Neural cell (in vitro differentiated cells): ENCODE measurements around the gene ARL2BP. TPM values are rescaled to one million over a fixed set of nuclear protein-coding genes. Genes with fewer than 3 reads are reported as not detected.

Experiments used
- H2AFZ ChIP-seq: fragments of 200-600, 300-800 bp; sonication (generic), shearing (Covaris generic); 2 replicates; pipeline ENCODE4 v1.6.0; 2014; ENCODE audit warnings: low read depth, mild to moderate bottlenecking, antibody characterized with exemption, low read length, moderate library complexity
- H3F3A ChIP-seq: fragments of 200-600 bp; shearing (Covaris generic); 2 replicates; pipeline ENCODE4 v1.6.1; 2016; ENCODE audit warnings: mild to moderate bottlenecking, moderate library complexity, mixed read lengths, antibody characterized with exemption, low read length; ENCODE audit not compliant: insufficient read depth, poor library complexity, severe bottlenecking
- H3K27ac ChIP-seq: fragments of 200-600, 300-800 bp; sonication (generic), shearing (Covaris generic); 2 replicates; pipeline ENCODE4 v1.5.1; 2014; ENCODE audit warnings: mild to moderate bottlenecking, low read length, moderate library complexity
- H3K27me3 ChIP-seq: fragments of 300-800, 200-600 bp; sonication (generic), shearing (Covaris generic); 2 replicates; pipeline ENCODE4 v1.6.0; 2014; ENCODE audit warnings: mild to moderate bottlenecking, low read depth, low read length, moderate library complexity; ENCODE audit not compliant: insufficient read depth
- H3K36me3 ChIP-seq: fragments of 300-800, 200-600 bp; sonication (generic), shearing (Covaris generic); 2 replicates; pipeline ENCODE4 v1.5.1; 2014; ENCODE audit warnings: mild to moderate bottlenecking, antibody characterized with exemption, low read length, moderate library complexity; ENCODE audit not compliant: insufficient read depth
- H3K4me2 ChIP-seq: fragments of 300-800, 200-600 bp; sonication (generic), shearing (Covaris generic); 2 replicates; pipeline ENCODE4 v1.6.0; 2014; ENCODE audit warnings: mild to moderate bottlenecking, low read length
- H3K4me3 ChIP-seq: fragments of 300-800, 200-600 bp; sonication (generic), shearing (Covaris generic); 2 replicates; pipeline ENCODE4 v1.5.1; 2014; ENCODE audit warnings: mild to moderate bottlenecking, low read length, moderate library complexity
- H3K79me2 ChIP-seq: fragments of 200-600 bp; shearing (Covaris generic); replicated peaks from 2 replicates; pipeline ENCODE4 v1.6.0; 2014; ENCODE audit warnings: mild to moderate bottlenecking, low read length, moderate library complexity; ENCODE audit not compliant: insufficient read depth
- H3K9ac ChIP-seq: fragments of 300-800, 200-600 bp; sonication (generic), shearing (Covaris generic); 2 replicates; pipeline ENCODE4 v1.6.1; 2016; ENCODE audit warnings: mild to moderate bottlenecking, low read length, mixed read lengths
- H3K9me2 ChIP-seq: fragments of 200-600 bp; shearing (Covaris generic); 2 replicates; pipeline ENCODE4 v1.6.1; 2016; ENCODE audit warnings: mild to moderate bottlenecking, low read length, mixed read lengths; ENCODE audit not compliant: insufficient read depth
- H3K9me3 ChIP-seq: fragments of 200-600, 300-800 bp; sonication (generic), shearing (Covaris generic); 2 replicates; pipeline ENCODE4 v1.6.1; 2016; ENCODE audit warnings: mild to moderate bottlenecking, mixed run types, low read length, moderate library complexity, mixed read lengths
- H4K20me1 ChIP-seq: fragments of 200-600 bp; shearing (Covaris generic); 2 replicates; pipeline ENCODE4 v1.6.1; 2016; ENCODE audit warnings: mild to moderate bottlenecking, mixed run types; ENCODE audit not compliant: insufficient read depth
- CTCF ChIP-seq: fragments of 450-650 bp; IDR thresholded peaks from 2 replicates; pipeline ENCODE4 v1.5.1; 2014; ENCODE audit warnings: antibody characterized with exemption, mild to moderate bottlenecking, moderate library complexity; ENCODE audit not compliant: poor library complexity, severe bottlenecking
- EP300 ChIP-seq: fragments of 450-650 bp; conservative IDR thresholded peaks from 2 replicates; pipeline ENCODE4 v1.6.1; 2014; ENCODE audit warnings: antibody characterized with exemption, mild to moderate bottlenecking, moderate library complexity; ENCODE audit not compliant: poor library complexity, severe bottlenecking
- EZH2 ChIP-seq: fragments of 200-600, 300-800 bp; shearing (Covaris generic), sonication (generic); IDR thresholded peaks from 2 replicates; pipeline ENCODE4 v1.6.1; 2014; ENCODE audit warnings: antibody characterized with exemption, low read length, borderline replicate concordance, mild to moderate bottlenecking; ENCODE audit not compliant: insufficient read depth, poor library complexity, severe bottlenecking
- MXI1 ChIP-seq: fragments of 450-650 bp; conservative IDR thresholded peaks from 2 replicates; pipeline ENCODE4 v1.6.1; 2014; ENCODE audit warnings: antibody characterized with exemption, mild to moderate bottlenecking; ENCODE audit not compliant: poor library complexity, severe bottlenecking
- POLR2AphosphoS5 ChIP-seq: IDR thresholded peaks from 2 replicates; pipeline ENCODE4 v1.6.1; 2012
- RAD21 ChIP-seq: fragments of 450-650 bp; conservative IDR thresholded peaks from 2 replicates; pipeline ENCODE4 v1.6.1; 2014; ENCODE audit warnings: antibody characterized with exemption, mild to moderate bottlenecking, moderate library complexity
- SMC3 ChIP-seq: fragments of 450-650 bp; conservative IDR thresholded peaks from 2 replicates; pipeline ENCODE4 v1.6.1; 2014; ENCODE audit warnings: antibody characterized with exemption, mild to moderate bottlenecking, moderate library complexity; ENCODE audit not compliant: poor library complexity
- TAF1 ChIP-seq: IDR thresholded peaks from 2 replicates; pipeline ENCODE4 v1.6.1; 2012; ENCODE audit warnings: low read depth
- polyA plus RNA-seq: library from polyadenylated mRNA; depleted of rRNA; stranded (reverse); fragments of >200 nt; gene quantifications from 2 replicates; pipeline ENCODE4 v1.2.3, GENCODE V29; 2014
- TF ChIP-seq, protein P1 (sequence below): IDR thresholded peaks from 2 replicates; pipeline ENCODE4 v1.6.1; 2012; ENCODE audit warnings: borderline replicate concordance

The ARL2BP gene
- polyA plus RNA-seq, 1 donor from 2014 or later: 153 TPM

DNA sequence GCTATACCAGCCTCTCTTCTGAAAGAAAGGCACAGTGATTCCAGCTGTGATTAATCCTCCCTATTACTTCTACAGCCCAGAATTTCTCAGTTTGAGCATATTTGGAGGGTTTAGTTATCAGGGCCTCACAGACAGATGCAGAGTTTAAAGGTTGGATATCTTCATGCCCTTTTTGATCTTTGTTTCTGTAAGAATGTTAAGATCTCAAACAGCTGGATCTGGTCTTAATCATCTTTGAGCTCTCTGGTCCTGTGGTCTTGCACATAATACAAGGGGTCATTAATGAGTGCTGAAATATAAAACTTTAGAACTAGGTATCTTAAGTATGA is 9.1 kb upstream of the ARL2BP start:
- H3K9me3 ChIP-seq: no peaks in the 10 kb centered on the region
- no peaks in the 10 kb centered on the region for H4K20me1 ChIP-seq
- H3K79me2 ChIP-seq: no peaks in the 10 kb centered on the region
- H2AFZ ChIP-seq: no peak overlapping the region
- H3K9ac ChIP-seq: no peak overlapping the region
- no peaks in the 10 kb centered on the region for H3F3A ChIP-seq
- peaks cover 22% of the 10 kb centered on the region for H3K36me3 ChIP-seq
- TF ChIP-seq POLR2AphosphoS5 (no peak), RAD21 (no peak), MXI1 (no peak), EP300 (no peak), SMC3 (no peak)
- TF ChIP-seq, protein P1, sequence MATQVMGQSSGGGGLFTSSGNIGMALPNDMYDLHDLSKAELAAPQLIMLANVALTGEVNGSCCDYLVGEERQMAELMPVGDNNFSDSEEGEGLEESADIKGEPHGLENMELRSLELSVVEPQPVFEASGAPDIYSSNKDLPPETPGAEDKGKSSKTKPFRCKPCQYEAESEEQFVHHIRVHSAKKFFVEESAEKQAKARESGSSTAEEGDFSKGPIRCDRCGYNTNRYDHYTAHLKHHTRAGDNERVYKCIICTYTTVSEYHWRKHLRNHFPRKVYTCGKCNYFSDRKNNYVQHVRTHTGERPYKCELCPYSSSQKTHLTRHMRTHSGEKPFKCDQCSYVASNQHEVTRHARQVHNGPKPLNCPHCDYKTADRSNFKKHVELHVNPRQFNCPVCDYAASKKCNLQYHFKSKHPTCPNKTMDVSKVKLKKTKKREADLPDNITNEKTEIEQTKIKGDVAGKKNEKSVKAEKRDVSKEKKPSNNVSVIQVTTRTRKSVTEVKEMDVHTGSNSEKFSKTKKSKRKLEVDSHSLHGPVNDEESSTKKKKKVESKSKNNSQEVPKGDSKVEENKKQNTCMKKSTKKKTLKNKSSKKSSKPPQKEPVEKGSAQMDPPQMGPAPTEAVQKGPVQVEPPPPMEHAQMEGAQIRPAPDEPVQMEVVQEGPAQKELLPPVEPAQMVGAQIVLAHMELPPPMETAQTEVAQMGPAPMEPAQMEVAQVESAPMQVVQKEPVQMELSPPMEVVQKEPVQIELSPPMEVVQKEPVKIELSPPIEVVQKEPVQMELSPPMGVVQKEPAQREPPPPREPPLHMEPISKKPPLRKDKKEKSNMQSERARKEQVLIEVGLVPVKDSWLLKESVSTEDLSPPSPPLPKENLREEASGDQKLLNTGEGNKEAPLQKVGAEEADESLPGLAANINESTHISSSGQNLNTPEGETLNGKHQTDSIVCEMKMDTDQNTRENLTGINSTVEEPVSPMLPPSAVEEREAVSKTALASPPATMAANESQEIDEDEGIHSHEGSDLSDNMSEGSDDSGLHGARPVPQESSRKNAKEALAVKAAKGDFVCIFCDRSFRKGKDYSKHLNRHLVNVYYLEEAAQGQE: no peak
- no peak overlapping the region for H3K4me3 ChIP-seq
- H3K9me2 ChIP-seq: no peaks in the 10 kb centered on the region
- no peaks in the 10 kb centered on the region for H3K27me3 ChIP-seq
- H3K27ac ChIP-seq: no peak overlapping the region
- no peak overlapping the region for H3K4me2 ChIP-seq

DNA sequence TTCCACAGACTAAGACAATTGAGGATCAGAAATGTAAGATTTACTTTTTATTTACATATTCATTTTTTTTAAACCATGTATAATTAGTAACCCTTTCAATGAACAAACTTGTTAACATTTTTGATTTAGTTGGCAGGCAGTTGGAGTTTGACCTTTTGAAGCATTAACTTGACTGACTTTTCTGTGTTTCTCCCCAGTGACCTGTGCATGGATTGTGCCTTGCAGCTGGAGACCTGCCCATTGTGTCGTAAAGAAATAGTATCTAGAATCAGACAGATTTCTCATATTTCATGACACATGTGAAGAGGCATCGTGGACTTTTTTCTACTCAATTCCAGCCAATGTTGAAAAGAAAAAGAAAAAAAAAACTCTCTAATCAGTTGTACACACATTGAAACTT is 6.4 kb upstream of the ARL2BP start:
- Histone ChIP-seq H3K79me2 (no peaks in the 10 kb centered on the region), H3K36me3 (peaks cover 22% of the 10 kb centered on the region), H4K20me1 (no peaks in the 10 kb centered on the region), H3K9ac (no peak overlapping the region), H2AFZ (no peak overlapping the region), H3K27ac (no peak overlapping the region), H3K27me3 (no peaks in the 10 kb centered on the region), H3K4me2 (no peak overlapping the region), H3K9me3 (no peaks in the 10 kb centered on the region), H3F3A (no peaks in the 10 kb centered on the region), H3K9me2 (no peaks in the 10 kb centered on the region), H3K4me3 (no peak overlapping the region)
- TF ChIP-seq EZH2: no peak
- TF ChIP-seq SMC3: no peak
- no peak for TF ChIP-seq RAD21
- no peak for TF ChIP-seq TAF1
- no peak for TF ChIP-seq MXI1
- TF ChIP-seq EP300: no peak
- no peak for TF ChIP-seq POLR2AphosphoS5
- TF ChIP-seq, protein P1: no peak
- TF ChIP-seq CTCF: no peak
